ENCODE results near the gene MSI2.

GRCh38 chr17:57370619-57371018, 114.3 kb downstream of the MSI2 start:
- TF ChIP-seq CTCF (IDR thresholded peaks at IDR 0.05) (no peak), POLR2A (IDR thresholded peaks at IDR 0.05) (no peak)

All from gastroesophageal sphincter (tissue), 3 donors.